Measurements from ENCODE around the gene CD160.
"Not testable (repeated sequence)": the region's sequence is repeated elsewhere in the genome, so short reads cannot be mapped to it uniquely, and the experiment has no call there.

The CD160 gene, protein sequence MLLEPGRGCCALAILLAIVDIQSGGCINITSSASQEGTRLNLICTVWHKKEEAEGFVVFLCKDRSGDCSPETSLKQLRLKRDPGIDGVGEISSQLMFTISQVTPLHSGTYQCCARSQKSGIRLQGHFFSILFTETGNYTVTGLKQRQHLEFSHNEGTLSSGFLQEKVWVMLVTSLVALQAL

GRCh38 chr1:145719230-145720079 is at the start of gene CD160:
CD160 (plus strand) TSS chr1:145719499; CDS start chr1:145728328, 8,829 bp downstream.
- TF ChIP-seq CTCF (IDR thresholded peaks at IDR 0.05; ENCODE audit: low read depth, low read length): no peak
- no peak within 1 kb of the TSS for H3K27ac ChIP-seq
- no peak for DNase-seq

GRCh38 chr1:145670995-145671745 is 48.1 kb upstream of the CD160 start:
- not testable (repeated sequence) for DNase-seq; H3K27me3 ChIP-seq (ENCODE audit: insufficient read depth, low read depth, severe bottlenecking); H3K36me3 ChIP-seq; H3K27ac ChIP-seq; H3K9me3 ChIP-seq (ENCODE audit: severe bottlenecking); H3K4me3 ChIP-seq (ENCODE audit: low read depth, low read length)

More at GRCh38 chr1:145719230-145720079, at the start of gene CD160:
- Histone ChIP-seq H3K27me3 (ENCODE audit: insufficient read depth, low read depth, severe bottlenecking) (no peaks in the 10 kb centered on the region), H3K36me3 (no peaks in the 10 kb centered on the region), H3K9me3 (ENCODE audit: severe bottlenecking) (no peaks in the 10 kb centered on the region), H3K4me3 (ENCODE audit: low read depth, low read length) (no peak within 1 kb of the TSS)

- not testable (repeated sequence) for DNase-seq; H3K9me3 ChIP-seq (ENCODE audit: severe bottlenecking); H3K36me3 ChIP-seq; H3K4me3 ChIP-seq (ENCODE audit: low read depth, low read length); H3K27ac ChIP-seq; H3K27me3 ChIP-seq (ENCODE audit: insufficient read depth, low read depth, severe bottlenecking)
These were observed 46.1 kb upstream of the CD160 start for GRCh38 chr1:145673217-145673616.

DNA sequence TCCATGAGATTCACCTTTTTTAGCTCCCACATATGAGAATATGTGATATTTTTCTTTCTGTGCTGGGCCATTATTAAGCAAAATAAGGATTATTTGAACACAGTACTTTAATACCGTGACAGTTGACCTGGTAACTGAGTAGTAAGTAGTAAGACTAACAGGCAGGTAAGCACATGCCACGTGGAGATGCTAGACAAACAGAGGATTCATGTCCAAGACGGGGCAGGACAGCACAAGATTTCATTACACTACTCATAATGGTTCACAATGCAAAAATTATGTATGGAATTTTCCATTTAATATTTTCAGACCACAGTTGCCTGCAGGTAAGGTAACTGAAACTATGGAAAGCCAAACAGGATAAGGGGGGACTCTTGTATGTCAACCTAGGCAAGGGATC is 34.4 kb upstream of the CD160 start:
- H3K27ac ChIP-seq; DNase-seq; H3K9me3 ChIP-seq (ENCODE audit: severe bottlenecking); H3K27me3 ChIP-seq (ENCODE audit: insufficient read depth, low read depth, severe bottlenecking); H3K4me3 ChIP-seq (ENCODE audit: low read depth, low read length); H3K36me3 ChIP-seq: not testable (repeated sequence)

GRCh38 chr1:145686078-145686477 is 33.2 kb upstream of the CD160 start:
- DNase-seq: not testable (repeated sequence)

DNA sequence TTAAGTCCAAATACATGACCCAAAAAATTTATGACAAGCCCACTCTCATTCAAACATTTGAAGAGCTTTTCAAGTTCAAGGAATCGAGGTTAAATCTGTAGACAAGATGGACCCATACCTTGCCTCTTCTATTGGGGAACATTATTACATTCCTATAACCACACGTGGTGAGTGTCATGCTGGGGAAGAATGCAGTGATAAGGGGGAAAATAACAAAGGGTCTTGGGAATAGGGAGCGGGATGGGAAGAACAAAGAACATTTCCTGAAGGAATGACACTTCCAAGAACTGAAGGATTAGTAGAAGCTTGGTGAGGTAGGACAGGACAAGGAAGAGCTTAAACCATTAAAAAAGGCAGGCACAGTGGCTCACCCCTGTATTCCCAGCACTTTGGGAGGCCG is 31.0 kb upstream of the CD160 start:
- DNase-seq: no peak
- H3K4me3 ChIP-seq (ENCODE audit: low read depth, low read length): no peak overlapping the region

More at GRCh38 chr1:145686078-145686477, 33.2 kb upstream of the CD160 start:
- not testable (repeated sequence) for H3K9me3 ChIP-seq (ENCODE audit: severe bottlenecking); H3K36me3 ChIP-seq; H3K27me3 ChIP-seq (ENCODE audit: insufficient read depth, low read depth, severe bottlenecking); H3K4me3 ChIP-seq (ENCODE audit: low read depth, low read length); H3K27ac ChIP-seq

GRCh38 chr1:145688924-145689323 is 30.4 kb upstream of the CD160 start:
- TF ChIP-seq CTCF (IDR thresholded peaks at IDR 0.05; ENCODE audit: low read depth, low read length): no peak
- H3K36me3 ChIP-seq: no peaks in the 10 kb centered on the region
- no peaks in the 10 kb centered on the region for H3K9me3 ChIP-seq (ENCODE audit: severe bottlenecking)
- H3K27ac ChIP-seq: no peak overlapping the region
- DNase-seq: no peak
- H3K4me3 ChIP-seq (ENCODE audit: low read depth, low read length): no peak overlapping the region
- H3K27me3 ChIP-seq (ENCODE audit: insufficient read depth, low read depth, severe bottlenecking): no peaks in the 10 kb centered on the region

More for the DNA sequence above, 31.0 kb upstream of the CD160 start:
- Histone ChIP-seq H3K36me3 (no peaks in the 10 kb centered on the region), H3K27ac (no peak overlapping the region), H3K9me3 (ENCODE audit: severe bottlenecking) (no peaks in the 10 kb centered on the region), H3K27me3 (ENCODE audit: insufficient read depth, low read depth, severe bottlenecking) (no peaks in the 10 kb centered on the region)
- no peak for TF ChIP-seq CTCF (IDR thresholded peaks at IDR 0.05; ENCODE audit: low read depth, low read length)

Measured in WERI-Rb-1 (cell line).